Subcutaneous adipose tissue (tissue), 4 donors: ENCODE measurements around the gene CPVL. TPM values are rescaled to one million over a fixed set of nuclear protein-coding genes. Genes with fewer than 3 reads are reported as not detected.

ENCODE experiments used
- CTCF ChIP-seq: fragments of 450-650 bp; IDR thresholded peaks from one replicate; pipeline ENCODE4 v1.5.1; 2016; ENCODE audit warnings: low read depth, mild to moderate bottlenecking, control low read depth, antibody characterized with exemption, moderate library complexity
- total RNA-seq, 4 donors: library from RNA; depleted of rRNA; stranded (reverse); fragments of >200 nt; gene quantifications; one replicate each; pipeline ENCODE4 v1.1.0, GENCODE V29; 2016

CPVL gene
- total RNA-seq, 4 donors from 2014 or later: 13.0 to 105 (median 36.5) TPM

GRCh38 chr7:29143751-29144150 lies 2.6 kb downstream of the CPVL start:
- TF ChIP-seq CTCF: no peak

GRCh38 chr7:29142021-29142727 lies 4.2 kb downstream of the CPVL start:
- no peak for TF ChIP-seq CTCF

DNA sequence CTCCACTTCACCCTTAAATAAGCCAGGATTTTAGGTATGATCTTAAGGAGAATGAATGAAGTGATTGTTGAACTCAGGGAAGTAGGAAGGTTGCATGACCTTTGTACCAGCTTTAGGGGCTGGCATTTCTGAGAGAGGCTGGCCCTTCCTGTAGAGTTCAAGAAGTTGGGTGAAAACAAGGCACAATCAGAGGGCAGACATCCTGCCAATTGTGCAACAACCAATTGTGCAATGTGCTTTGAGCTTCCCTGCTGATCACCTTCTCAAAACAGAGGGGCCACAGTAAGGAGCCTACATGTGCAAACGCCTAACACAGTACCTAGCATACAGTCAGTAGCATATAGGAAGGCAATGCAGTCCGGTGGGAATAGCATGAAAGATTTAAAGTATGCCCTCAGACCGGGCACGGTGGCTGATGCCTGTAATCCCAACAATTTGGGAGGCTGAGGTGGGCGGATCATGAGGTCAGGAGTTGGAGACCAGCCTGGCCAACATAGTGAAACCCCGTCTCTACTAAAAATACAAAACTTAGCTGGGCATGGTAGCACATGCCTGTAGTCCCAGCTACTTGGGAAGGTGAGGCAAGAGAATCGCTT lies 5.4 kb downstream of the CPVL start:
- no peak for TF ChIP-seq CTCF

DNA sequence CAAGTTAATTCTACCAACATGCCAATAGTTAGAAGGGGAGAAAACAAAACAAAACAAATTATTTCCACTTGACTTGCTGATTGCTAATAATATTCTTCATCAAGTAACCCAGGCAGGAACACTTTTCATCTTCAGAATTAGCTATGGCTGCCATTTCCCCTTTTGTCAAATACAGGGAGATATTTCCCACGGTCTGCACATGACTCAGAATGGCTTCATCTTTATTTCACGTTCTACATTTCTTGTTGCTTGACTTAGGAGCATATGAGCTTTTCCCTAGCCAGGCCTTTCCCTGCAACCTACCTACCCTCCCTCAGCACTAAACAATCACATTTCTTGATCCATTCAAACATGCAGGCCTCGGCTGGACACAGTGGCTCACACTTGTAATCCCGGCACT lies 6.5 kb downstream of the CPVL start:
- TF ChIP-seq CTCF: no peak

DNA sequence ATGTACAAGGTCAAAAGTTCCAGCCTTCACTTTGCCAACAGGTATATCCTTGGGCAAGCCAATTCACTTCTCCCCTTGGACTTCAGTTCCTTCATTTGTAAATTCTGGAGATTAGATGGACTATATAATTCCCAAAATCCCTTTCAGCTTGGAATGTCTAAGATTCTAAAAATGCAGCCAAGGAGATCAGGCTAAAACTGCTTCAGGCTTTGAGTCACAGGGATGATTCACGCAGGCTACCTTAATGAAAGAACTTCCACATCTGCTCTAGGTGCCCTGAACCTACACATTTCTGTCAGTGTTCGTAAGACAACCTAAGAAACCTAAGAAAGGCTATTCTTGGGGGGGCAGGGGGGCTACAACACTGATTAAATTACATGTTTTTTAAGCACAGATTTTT lies 7.1 kb downstream of the CPVL start:
- TF ChIP-seq CTCF: no peak

GRCh38 chr7:29138588-29138987 lies 7.7 kb downstream of the CPVL start:
- no peak for TF ChIP-seq CTCF

DNA sequence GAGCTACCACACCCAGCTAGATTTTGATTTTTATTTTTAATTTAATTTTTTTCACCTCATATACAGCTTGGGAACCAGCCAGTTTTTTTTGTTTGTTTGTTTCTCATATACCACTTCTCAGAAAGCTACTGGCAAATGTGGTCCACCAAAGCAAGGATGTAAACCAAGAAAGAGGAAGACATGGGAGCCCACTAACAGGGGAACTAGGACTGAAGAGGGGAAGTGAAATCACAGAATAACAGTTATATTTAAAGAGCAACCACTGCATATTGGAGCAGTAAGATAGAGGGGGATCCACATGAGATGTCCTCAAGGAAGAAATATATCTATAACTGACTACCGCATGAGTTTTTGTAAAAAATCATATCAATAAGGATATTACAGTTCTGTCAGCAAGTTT lies 10.5 kb downstream of the CPVL start:
- no peak for TF ChIP-seq CTCF
